ENCODE measurements around the gene OXCT2. TPM values are rescaled to one million over a fixed set of nuclear protein-coding genes. Genes with fewer than 3 reads are reported as not detected.

The OXCT2 gene
- total RNA-seq, 2 donors from 2014 or later, result 0.77 to 1.2 TPM

DNA sequence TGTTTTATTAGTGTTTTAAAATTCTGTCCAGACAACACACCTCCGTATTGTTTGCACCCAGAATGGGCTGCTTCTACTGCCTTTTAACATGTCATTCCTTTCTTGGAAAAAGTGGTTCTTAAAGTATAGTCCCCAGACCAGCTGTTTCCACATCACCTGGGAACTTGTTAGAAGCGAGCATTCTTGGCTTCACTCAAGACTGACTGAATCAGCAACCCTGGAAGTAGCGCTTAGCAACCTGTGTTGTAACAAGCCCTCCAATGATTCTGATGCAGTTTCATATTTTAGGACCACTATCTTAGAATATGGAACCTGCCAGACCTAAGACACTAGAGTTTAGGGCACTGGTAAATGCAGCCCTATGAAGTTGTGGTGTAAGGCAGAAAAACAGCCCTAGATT, 38.4 kb downstream of the OXCT2 start:
- TF ChIP-seq, protein P1, sequence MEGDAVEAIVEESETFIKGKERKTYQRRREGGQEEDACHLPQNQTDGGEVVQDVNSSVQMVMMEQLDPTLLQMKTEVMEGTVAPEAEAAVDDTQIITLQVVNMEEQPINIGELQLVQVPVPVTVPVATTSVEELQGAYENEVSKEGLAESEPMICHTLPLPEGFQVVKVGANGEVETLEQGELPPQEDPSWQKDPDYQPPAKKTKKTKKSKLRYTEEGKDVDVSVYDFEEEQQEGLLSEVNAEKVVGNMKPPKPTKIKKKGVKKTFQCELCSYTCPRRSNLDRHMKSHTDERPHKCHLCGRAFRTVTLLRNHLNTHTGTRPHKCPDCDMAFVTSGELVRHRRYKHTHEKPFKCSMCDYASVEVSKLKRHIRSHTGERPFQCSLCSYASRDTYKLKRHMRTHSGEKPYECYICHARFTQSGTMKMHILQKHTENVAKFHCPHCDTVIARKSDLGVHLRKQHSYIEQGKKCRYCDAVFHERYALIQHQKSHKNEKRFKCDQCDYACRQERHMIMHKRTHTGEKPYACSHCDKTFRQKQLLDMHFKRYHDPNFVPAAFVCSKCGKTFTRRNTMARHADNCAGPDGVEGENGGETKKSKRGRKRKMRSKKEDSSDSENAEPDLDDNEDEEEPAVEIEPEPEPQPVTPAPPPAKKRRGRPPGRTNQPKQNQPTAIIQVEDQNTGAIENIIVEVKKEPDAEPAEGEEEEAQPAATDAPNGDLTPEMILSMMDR (IDR thresholded peaks at IDR 0.05), result no peak
- Histone ChIP-seq H3K4me3 (no peak overlapping the region), H3K36me3 (no peaks in the 10 kb centered on the region), H3K4me1 (no peaks in the 10 kb centered on the region), H3K9me3 (no peaks in the 10 kb centered on the region), H3K9ac (ENCODE audit: low read depth in 2 of 2, low read length in 2 of 2) (no peak overlapping the region), H3K27me3 (peaks cover 16% of the 10 kb centered on the region), H3K27ac (no peak overlapping the region)
- DNase-seq, result no peak
- intact Hi-C loops (cut with DNase I), result no loop called here

DNA sequence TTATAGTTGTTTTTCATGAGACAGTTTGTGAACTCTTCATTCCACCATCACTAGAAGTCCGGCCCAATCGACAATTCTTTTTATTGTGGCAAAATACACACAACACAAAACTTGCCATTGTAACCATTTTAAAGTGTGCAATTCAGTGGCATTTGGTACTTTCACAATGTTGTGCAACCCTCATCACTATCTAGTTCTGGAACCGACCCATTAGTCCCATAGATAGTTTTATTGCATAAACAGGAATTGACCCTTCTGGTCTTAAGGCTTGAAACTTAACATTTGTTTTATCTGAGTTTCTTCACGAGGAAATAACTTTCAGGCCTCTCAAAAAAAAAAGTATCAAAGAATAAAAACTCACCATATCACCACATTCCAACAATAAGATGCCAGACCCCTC, 41.3 kb downstream of the OXCT2 start:
- Histone ChIP-seq H3K4me1 (no peaks in the 10 kb centered on the region), H3K27me3 (peaks cover 28% of the 10 kb centered on the region), H3K9me3 (no peaks in the 10 kb centered on the region), H3K27ac (no peak overlapping the region), H3K9ac (ENCODE audit: low read depth in 2 of 2, low read length in 2 of 2) (no peak overlapping the region), H3K36me3 (no peaks in the 10 kb centered on the region), H3K4me3 (no peak overlapping the region)
- intact Hi-C loops (cut with DNase I), result no loop called here
- TF ChIP-seq, protein P1 (IDR thresholded peaks at IDR 0.05), result no peak
- no peak for DNase-seq

DNA sequence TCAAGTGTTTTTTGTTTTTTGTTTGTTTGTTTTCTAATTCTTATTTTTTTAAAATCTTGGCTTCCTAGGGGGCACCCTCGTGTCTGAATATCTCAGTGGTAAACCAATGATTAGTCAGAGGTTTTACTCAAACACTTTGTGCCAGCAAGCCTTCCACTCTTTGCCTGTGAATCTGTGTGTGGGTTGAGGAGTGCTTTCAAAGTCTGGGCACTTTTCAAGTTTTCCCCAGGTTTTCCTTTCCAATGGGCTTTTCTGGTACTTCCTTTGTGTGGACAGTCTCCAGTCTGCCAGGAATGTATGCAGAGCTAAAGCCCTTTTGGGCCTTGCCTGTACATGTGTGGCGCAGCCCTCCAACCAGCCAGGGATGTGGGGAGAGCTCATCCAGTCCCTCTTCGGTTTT, 42.1 kb downstream of the OXCT2 start:
- DNase-seq, result no peak
- no peaks in the 10 kb centered on the region for H3K4me1 ChIP-seq
- TF ChIP-seq, protein P1 (IDR thresholded peaks at IDR 0.05), result no peak
- no peak overlapping the region for H3K9ac ChIP-seq (ENCODE audit: low read depth in 2 of 2, low read length in 2 of 2)
- no peak overlapping the region for H3K4me3 ChIP-seq
- no peaks in the 10 kb centered on the region for H3K36me3 ChIP-seq
- no peaks in the 10 kb centered on the region for H3K9me3 ChIP-seq
- H3K27ac ChIP-seq, result no peak overlapping the region
- intact Hi-C loops (cut with DNase I), result no loop called here
- H3K27me3 ChIP-seq, result peaks cover 23% of the 10 kb centered on the region

DNA sequence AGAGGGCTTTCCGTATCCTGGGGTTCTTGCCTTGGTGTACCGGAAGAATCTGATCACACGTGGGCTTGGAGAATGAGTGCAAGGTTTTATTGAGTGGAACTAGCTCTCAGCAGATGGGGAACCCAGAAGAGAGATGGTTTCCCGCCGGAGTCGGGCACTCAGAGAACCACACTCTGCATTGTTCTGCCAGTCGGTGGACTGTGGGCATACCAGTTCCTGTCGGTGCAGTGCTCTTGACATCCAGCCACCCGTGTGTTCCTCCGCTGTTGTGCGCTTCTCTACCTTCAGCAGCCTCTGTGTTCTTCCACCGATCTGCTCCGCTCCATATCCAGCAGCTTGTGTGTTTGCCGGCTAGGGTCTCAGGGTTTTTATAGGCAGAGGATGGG, 43.2 kb downstream of the OXCT2 start:
- TF ChIP-seq, protein P1 (IDR thresholded peaks at IDR 0.05), result no peak
- no peak overlapping the region for H3K4me3 ChIP-seq
- peaks cover 17% of the 10 kb centered on the region for H3K27me3 ChIP-seq
- no peaks in the 10 kb centered on the region for H3K4me1 ChIP-seq
- no peak for DNase-seq
- intact Hi-C loops (cut with DNase I), result no loop called here
- no peaks in the 10 kb centered on the region for H3K36me3 ChIP-seq
- no peaks in the 10 kb centered on the region for H3K9me3 ChIP-seq
- H3K27ac ChIP-seq, result no peak overlapping the region
- H3K9ac ChIP-seq (ENCODE audit: low read depth in 2 of 2, low read length in 2 of 2), result no peak overlapping the region

DNA sequence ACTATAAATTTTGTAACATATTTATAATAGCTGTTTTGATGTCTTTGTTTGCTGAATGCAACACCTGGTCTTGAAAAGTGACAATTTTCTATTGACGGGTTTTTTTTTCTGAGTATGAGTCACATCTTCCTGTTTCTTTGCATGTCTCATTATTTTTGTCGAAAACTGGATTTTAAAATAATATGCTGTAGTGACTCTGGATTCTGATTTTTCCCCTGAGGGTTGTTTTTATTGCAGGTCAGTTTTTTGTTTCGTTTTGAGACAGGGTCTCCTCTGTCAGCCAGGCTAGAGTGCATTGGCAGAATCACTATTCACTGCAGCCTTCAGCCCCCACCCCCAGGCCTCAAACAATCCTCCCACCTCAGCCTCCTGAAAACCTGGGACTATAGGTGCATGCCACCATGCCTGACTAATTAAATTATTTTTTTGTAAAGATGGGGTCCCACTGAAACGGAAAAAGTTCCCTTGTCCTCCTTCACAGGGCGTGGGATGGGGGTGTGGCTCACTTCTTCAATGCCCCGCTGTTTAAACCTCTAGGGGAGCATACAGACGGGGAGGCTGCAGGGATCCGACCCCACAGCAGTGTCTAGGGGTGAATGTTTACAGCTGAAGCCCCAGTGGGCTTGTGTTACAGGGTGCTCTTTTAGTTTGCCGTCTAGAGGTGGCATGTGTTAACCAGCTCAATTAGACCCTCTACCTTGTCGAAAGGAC, 43.8 kb downstream of the OXCT2 start:
- no peaks in the 10 kb centered on the region for H3K9me3 ChIP-seq
- intact Hi-C loops (cut with DNase I), result no loop called here
- no peak overlapping the region for H3K27ac ChIP-seq
- H3K4me1 ChIP-seq, result no peaks in the 10 kb centered on the region
- TF ChIP-seq, protein P1 (IDR thresholded peaks at IDR 0.05), result no peak
- H3K4me3 ChIP-seq, result no peak overlapping the region
- no peaks in the 10 kb centered on the region for H3K36me3 ChIP-seq
- no peak overlapping the region for H3K9ac ChIP-seq (ENCODE audit: low read depth in 2 of 2, low read length in 2 of 2)
- peaks cover 17% of the 10 kb centered on the region for H3K27me3 ChIP-seq
- DNase-seq, result no peak

Measured in colonic mucosa (tissue), 4 donors.